HG02642 (cell line): Measurements from ENCODE around the gene GPRASP3.
A peak's percentile ranks its signal among the peaks of the same experiment; 100 is the strongest.

Source experiments
- ATAC-seq: cut with Tn5 transposase; IDR thresholded peaks from one replicate; pipeline ENCODE4 v1.9.1; 2021; ENCODE audit warnings: mild to moderate bottlenecking; ENCODE audit not compliant: unreplicated experiment, poor library complexity

The GPRASP3 gene

DNA sequence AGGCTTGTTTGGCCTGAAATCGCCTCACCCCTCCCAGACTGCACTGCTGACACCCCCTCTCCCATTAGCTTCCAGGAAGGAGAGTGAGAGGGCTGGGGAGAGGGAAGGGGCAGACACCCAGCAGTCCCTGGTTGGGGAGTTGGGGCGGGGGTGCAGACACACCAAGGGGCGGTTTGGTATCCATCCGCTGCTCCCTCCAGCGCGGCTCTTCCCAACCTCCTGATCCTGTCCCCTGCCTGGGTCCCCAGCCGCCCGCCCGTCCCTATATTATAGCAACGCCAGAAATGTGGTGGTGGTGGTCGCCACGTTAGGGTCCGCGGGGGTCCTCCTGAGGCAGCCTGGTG, 24.9 kb downstream of the GPRASP3 start:
- ATAC-seq: no peak

- peak; percentile 56 for ATAC-seq
Measured at GRCh38 chrX:102745857-102746584, 25.5 kb downstream of the GPRASP3 start.

GRCh38 chrX:102765217-102765616, 44.7 kb downstream of the GPRASP3 start:
- no peak for ATAC-seq

- no peak for ATAC-seq
Measured at GRCh38 chrX:102765809-102766208, 45.3 kb downstream of the GPRASP3 start.

GRCh38 chrX:102767287-102767686, 46.7 kb downstream of the GPRASP3 start:
- ATAC-seq: no peak

GRCh38 chrX:102768987-102769761, 48.6 kb downstream of the GPRASP3 start:
- peak; percentile 95 for ATAC-seq
